ENCODE data around the gene SIRPD.
A peak's percentile ranks its signal among the peaks of the same experiment; 100 is the strongest.
"Not testable (repeated sequence)": the region's sequence is repeated elsewhere in the genome, so short reads cannot be mapped to it uniquely, and the experiment has no call there.

The SIRPD gene

DNA sequence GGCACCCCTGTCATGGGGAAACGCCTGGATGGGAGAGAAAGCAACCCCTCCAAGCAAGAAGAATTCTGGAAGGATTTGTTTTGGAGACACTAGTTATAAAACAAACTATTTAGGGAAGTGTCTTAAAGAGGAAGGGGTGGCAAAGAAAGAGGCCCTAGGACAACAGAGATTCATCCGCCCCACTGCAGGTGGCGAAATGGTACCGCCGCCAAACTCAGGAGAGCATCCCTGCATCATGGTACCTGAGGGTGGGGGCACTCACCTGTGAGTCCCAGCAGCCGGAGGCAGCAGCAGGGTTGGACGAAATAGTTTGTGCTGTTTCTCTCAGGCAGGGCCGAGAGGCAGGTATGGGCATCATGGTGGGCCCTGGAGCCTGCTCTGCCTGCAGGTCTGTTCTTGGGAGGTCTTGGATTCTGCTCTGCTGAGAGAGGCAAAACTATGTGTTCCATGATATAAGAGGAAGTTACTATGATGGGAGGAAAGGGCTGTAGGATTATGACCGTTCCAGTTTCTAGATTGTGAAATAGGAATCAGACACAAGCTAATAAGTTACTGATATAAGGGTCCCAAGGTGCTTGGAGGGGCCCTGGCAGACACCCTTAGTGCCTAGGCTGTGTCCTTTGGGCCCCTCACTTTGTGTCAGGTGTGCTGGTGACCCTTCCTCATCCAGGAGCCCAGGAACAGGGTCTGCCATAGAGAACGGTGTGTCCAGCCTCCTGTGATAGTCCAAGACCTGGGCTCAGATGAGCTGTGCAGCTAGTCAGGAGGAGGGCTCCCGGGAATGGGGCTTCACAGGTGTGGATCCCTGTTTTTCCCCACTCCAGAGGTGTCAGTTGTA, 20.4 kb downstream of the SIRPD start:
- no peak for DNase-seq

DNA sequence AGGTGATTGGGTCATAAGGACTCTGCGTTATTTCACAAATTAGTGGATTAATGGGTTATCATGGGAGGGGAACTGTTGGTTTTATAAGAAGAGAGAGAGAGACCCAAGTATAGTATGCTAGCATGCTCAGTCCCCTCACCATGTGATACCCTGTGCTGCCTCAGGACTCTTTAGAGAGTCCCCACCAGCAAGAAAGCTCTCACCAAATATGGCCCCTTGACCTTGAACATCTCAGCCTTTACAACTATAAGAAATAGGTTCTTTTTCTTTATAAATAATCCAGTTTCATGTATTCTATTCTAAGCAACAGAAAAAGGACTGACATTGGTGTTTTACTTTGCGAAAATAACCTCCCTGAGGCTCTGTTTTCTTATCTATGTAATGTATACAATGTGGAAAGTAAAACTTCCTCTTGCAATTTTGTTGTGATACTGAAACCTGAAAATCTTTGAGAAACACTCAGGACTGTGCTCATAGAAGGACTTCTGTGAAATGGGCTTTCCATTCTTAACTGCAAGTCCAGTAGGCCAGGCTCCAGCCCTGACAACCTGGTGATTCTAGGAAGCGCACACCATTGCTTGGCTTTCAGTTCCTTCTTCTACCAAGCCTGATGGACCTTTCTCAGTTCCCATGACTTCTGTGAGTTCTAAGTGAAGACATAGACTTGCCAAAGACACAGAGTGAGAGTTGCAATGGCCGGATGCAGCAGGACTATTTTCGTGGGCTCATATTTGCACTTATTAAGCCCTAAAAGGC, 21.9 kb downstream of the SIRPD start:
- no peak for DNase-seq

DNA sequence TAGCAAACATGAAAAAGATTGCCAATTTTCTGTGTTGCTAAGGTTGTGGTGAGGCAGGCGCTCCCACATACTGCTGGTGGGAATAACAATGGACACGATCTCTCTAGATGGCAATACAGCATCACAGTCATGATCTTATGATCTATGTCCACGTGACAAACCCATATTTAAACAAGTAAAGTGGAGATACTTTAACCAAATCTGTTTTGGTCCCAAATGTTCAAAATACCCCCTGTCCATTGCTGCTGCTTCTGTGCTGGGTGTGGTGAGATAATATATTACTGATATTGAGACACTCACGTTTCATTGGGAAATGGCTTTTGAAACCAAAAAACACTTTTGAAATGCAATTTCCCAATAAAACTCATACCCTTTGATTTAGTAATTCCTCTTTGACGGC, 23.0 kb downstream of the SIRPD start:
- DNase-seq, result no peak

DNA sequence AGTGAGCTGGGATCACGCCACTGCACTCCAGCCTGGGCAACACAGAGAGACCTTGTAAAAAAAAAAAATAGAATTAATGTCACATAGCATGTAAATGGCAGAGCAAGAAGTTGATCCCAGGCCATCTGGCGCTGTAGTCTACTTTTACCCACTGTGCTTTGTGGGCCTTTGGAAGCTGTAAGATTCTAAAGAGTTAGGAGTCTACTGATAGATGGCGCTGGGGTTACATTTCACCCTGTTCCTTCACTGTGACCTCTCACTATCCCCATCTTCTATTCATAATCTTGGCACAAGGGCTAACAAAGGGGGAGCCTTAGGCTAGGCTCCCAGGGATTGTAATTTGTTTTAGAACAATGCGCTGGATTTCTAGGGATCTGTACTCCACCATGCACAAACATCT, 24.4 kb downstream of the SIRPD start:
- DNase-seq, result no peak

DNA sequence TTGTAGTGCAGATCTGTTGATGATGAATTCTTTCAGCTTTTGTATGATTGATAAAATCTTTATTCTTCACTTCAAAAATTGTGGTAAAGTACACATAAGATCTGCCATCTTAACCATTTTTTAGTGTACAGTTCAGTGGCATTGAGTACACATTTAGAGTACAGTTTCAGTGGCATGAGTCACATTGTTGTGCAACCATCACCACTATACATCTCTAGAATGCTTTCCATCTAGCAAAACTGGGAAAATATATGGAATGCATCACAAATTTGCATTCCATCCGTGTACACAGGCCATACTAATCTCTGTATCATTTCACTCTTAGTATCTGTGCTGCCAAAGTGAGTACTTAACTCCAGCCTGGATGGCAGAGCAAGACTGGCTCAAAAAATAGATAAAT, 28.7 kb downstream of the SIRPD start:
- no peak for DNase-seq

DNA sequence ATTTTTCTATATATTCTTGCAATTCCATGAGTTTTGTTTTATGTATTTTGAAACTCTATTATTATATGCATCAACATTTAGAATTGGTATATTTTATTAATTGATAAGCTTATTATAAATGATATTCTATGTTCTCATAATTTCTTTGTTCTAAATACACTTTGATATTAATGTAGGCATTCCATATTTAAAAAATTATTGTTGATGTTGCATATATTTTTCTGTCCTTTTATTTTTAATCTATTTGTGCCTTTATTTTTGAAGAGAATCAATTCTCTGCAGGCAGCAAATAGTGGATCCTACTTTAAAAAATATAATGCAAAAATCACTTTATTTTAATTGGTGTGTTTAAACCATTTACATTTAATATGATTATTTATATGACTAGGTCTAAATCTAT, 29.6 kb downstream of the SIRPD start:
- DNase-seq, result no peak

DNA sequence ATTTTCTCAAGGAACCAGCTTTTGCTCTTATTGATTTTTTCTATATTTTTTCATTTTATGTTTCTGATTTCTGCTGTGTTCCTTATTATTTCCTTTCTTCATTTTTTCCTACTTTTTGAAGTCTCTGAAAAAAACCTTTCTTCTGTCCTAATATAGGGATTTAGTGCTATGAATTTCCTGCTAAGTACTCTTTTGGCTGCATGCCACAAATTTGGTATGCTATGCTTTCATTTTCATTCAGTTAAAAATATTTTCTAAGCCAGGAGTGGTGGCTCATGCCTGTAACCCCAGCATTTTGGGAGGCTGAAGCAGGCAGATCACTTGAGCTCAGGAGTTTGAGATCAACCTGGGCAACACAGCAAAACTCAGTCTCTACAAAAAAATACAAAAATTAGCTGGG, 30.6 kb downstream of the SIRPD start:
- DNase-seq, result no peak

DNA sequence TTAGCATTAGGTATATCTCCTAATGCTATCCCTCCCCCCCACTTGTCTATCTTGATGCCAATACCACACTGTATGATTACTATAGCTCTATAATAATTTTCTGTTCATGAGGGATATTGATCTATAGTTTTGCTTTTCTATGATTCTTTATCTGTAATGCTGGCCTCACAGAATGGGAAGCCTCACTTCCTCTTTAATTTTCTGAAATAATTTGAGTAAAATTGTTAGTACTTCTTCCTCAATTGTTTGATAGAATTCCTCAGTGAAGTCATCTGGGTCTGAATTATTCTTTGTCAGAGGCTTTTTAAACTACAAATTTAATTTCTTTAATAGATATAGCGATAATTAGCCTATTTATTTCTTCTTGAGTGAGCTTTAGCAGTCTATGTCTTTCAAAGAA, 31.2 kb downstream of the SIRPD start:
- no peak for DNase-seq

DNA sequence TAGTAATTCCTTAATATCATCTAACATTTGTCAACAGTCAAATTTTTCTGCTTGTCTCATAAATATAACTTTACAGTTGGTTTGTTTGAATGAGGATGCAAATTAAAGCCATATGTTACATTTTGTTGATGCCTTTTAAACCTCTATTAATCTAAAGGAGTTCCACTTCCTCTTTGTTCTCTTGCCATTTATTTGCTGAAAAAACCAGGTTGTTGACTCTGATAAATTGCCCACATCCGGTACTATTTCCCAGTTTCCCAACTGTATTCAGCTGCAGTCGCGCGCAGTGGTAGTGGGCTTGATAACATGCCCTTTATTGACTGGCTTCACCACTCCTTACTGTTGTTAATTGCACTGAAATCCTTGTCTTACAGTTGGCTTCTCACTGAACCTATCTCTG, 33.5 kb downstream of the SIRPD start:
- DNase-seq, result no peak

DNA sequence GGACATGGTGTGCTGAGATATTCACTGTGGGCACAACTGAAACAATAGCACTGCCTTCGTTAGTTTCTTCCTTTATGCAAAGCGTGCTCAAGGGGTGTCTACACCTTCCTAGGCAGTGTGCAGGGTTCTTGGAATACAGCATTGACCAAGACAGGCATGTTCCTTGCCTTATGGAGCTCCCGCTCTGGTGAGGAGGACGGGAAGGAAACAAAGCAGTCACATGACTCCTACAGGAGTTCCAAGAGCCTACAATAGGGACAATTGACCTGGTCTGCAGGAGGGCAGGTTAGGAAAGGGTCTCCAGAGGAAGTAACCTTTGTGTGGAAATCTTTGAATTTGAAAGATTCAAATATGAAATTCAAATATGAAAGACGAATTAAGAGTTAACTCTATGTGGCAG, 40.5 kb downstream of the SIRPD start:
- no peak for DNase-seq

DNA sequence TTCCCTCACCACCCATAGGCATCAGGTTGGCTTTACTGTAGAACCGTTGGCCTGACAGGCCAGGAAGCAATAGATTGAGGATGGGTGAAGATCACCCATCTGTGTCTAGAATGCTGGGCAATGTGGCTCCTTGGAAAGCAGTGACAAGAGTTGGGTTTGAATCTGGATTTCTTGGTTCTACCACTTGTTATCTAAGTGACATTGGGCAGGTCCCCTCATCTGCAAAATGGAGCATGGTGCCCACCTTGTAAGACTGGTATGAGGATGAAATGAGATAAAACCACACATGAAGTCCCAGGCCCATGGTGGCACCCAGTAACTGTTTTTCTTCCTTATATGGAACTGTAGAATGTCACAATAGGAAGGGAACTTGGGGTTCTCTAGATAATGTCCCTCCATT, 43.7 kb downstream of the SIRPD start:
- no peak for DNase-seq

DNA sequence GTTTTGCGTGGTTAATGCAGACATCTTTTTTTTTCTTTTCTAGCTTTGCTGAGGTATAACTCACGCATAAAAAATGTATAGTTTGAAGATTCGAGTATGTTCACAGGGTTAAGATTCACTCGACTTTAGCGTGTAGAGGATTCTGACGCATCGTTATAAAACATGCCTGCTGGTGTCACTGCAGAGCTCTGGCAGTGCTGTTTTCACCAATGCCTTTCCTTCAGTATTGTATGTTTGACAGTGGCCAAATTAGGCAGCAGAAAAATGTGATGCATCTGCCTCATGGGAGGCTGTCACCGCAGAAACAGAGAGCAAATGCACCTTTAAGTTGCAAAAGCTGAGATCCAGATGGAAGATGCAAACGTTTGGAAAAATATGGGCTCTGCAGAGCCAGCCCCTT, 48.3 kb downstream of the SIRPD start:
- DNase-seq, result no peak

DNA sequence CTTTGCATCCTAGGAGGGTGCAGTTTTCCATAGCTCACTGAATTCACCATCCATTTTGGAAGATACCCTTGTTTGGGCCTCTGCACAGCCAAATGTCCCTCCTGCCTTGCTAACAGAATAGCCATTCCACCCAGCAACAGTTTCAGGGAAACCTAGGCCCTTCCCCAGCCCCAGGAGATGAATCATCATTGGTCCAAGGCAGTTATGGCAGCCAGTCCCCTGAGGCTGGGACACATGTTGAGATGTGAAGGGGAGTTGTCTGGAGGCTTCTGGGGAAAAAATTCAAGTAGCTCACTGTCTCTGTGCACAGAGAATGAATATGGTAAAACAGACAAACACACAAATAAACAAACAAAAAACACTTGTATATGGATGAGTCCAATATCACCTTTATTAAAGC, 48.9 kb downstream of the SIRPD start:
- no peak for DNase-seq

DNA sequence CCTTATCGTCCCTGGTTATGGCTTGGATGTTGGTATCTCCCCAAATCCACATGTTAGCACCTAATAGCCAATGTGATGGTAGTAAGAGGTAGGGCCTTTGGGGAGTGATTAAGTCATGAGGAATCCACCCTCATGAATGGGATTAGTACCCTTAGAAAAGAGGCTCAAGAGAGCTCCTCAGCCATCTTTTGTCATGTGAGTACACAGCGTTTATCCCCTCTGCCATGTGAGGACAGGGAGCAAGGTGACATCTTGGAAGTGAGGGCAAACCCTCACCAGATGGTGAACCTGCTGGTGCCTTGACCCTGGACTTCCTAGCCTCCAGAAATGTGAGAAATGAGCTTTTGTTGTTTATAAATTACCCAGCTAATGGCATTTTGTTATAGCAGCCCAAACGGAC, 50.2 kb downstream of the SIRPD start:
- DNase-seq, result no peak

DNA sequence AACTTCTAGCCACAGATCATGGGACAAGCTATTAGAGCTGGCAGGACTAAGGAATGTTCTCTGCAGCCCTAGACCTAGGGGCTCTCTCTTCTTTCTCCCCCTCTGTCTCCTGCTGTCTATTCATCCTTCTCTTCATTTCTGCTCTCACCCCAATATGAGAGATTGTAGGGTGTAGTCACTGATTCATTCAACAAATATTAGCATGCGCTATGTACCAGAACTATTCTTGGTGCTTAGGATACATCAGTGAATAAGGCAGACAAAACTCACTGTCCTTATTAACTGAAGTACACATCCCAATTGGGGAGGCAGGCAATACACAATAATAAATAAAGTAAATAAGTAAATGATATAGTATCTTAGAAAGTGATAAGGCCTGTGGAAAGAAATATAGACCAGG, 51.6 kb downstream of the SIRPD start:
- no peak for DNase-seq

DNA sequence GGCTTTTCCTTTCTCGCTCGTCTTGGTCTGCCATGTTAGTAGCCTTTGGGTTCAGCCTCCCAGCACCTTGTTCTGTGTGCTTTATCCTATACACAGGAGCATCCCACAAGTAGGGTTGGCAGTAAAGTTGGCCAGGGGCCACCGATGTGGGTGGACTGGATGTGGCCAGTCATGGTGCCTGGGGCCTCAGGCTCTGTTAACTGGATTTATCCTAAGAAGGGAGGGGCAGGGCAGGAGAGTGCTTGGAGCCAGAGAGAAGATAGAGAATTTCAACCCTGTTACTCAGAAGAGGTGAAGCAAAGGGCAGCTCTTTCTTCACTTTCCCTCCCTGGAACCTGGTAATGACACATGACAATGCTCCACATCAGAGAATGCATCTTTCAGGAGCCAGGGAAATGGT, 52.1 kb downstream of the SIRPD start:
- DNase-seq, result no peak

DNA sequence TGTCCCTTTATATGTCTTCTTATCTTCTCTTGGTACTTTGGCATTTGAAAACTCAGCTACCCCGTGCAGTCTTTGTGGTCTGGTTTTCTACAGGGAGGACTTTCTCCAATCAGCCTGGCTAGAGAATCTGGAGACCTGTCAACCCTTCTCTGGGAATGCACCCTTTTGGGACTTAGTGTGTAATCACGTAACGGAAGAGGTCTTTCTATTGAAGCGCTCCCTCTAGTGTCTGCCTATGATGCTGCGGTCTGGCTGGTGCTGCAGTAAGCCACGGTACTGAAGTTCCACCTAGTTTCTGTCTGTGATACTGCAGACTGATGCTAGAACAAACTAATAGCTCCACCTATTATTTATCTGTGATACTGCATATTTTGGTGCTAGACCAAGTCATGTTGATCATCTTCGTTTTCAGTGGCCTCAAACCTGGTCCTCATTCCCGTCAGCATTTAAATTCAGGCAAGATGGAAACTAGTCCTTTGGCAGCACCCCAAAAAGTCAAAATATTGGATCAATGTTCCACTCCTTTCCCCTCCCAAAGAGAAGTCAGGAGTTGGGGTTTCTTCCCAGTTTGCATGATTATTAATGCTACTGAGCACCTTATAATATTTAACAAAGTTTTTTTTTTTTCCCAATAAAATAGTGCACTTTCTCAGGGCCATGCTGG, 53.8 kb downstream of the SIRPD start:
- DNase-seq, result peak; percentile 55

DNA sequence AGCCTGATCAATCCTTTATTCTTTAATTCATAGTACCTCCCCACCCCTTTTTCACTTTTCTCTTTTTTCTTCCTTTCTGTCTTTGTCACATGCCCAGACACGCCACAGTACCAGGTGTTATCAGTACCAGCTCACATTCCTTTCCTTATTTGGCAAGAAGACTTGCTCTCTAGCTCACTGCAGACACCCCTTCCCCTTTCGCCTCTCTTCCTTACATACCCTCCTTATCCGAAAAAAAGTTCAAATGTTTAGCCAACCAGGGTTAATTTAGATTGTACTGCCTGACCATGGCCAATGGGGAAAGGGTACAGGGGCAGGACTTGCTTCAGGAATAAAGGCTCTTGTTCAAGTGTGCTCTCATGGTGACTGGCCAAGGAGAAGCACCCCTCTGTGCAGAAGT, 57.0 kb downstream of the SIRPD start:
- DNase-seq, result no peak

DNA sequence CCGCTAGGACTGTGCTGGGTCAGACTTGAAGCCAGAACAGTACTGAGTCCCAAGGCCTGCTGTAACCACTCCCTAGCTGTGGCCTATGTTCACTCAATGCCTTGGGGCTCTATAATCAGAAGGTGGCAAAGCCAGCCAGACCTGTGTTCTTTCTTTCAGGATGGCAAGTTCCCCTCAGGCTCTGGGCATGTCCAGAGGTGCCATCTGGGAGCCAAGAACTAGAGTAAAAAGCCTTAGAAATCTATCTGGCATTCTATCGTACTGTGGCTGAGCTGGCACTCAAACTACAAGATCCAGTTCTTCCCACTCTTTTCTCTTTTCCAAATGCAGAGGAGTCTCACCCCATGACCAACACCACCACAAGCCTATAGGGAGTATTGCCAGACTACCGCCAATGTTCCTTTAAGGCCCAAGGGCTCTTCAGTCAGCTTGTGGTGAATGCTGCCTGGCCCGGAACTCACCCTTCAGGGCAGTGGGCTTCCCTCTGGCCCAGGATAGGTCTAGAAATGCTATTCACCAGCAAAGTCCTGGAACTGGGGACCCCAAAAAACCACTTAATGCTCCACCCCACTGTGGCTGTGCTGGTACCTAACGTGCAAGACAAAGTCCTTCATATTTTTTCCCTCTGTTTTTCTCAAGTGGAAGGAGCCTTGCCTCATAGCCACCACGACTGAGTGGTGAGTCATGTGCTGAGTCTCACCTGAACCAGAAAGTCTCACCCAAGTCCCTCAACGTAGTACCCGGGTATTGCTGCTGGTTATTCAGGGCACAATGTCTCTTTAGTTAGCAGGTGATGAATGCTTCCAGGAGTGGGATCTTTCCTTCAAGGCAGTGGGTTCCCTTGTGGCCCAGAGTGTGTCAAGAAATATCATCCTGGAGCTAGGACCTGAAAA, 57.7 kb downstream of the SIRPD start:
- no peak for DNase-seq

DNA sequence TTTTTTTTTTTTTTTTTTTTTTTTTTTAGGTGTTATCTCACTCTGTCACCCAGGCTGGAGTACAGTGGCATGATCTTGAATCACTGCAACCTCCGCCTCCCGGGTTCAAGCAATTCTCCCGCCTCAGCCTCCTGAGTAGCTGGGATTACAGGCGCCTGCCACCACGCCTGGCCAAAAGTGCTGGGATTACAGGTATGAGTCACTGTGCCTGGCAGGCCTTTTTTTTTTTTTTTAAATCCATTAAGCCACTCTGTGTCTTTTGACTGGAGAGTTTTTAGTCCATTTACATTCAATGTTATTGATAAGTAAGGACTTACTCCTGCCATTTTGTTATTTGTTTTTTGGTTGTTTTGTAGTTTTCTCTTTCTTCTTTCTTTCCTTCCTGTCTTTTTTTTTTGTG, 60.1 kb downstream of the SIRPD start:
- not testable (repeated sequence) for DNase-seq

DNA sequence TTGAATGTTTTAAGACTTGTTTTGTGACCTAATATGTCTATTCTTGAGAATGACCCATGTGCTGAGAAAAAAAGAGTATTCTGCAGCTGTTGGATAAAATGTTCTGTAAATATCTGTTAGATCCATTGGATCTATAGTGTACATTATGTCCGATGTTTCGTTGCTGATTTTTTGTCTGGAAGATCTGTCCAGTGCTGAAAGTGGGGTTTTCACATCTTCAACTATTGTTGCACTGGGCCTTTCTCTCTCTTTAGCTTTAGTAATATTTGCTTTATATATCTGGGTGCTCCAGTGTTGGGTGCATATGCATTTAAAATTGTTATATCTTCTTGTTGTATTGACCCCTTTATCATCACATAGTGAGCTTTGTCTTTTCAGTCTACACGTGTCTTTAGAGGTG, 60.6 kb downstream of the SIRPD start:
- DNase-seq, result no peak

DNA sequence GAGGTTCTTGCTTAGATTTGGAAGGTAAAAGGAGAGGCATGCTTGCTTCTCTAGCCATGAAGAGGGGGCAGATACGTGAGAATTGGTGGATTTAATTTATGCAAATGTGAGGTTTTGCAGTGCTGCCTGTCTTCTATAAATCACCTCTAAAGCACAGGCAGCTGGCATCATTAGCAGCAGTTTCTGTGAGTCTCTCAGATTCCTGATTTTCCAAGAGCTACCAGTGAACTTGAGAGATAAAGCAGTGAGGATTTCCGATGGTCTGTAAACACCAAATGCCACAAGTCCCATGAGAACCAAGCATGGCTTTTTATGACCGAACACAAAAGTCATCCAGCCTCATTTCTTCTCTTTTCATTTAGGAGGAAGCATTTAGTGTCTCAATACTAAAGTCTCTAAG, 63.1 kb downstream of the SIRPD start:
- DNase-seq, result no peak

DNA sequence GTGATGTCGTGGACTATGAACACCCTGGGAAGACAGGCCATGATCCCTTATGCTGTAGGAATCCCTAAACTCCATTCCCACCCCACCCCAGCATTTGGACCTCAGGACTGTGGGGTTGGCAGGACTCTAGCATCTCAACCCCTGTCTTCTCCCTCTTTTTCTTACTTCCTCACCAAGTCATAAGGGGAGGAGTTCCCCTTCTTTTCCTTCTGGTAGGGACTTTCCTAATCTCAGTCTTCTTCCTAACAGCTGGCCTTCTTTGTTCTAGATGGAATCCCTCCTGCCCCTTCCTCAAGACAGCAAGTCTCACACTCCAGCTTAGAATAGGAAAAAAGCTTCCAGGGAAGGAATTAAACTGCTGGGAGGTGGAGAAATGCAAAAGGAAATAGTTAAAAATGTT, 64.0 kb downstream of the SIRPD start:
- DNase-seq, result no peak

Measured in T1000 (cell line).